Vagina (tissue), 2 donors: Measurements from ENCODE around the gene OR6C3. TPM values are rescaled to one million over a fixed set of nuclear protein-coding genes. Genes with fewer than 3 reads are reported as not detected.

Experiments
- DNase-seq, 2 donors: peaks; one replicate each; pipeline ENCODE4 v3.0.0-alpha.2; 2017; ENCODE audit errors: extremely low spot score in 2 of 2
- H3K27ac ChIP-seq: fragments of 200-600 bp; sonication (generic); one replicate; pipeline ENCODE4 v1.5.1; 2019
- H3K27me3 ChIP-seq: fragments of 200-600 bp; sonication (generic); one replicate; pipeline ENCODE4 v1.5.1; 2019
- H3K36me3 ChIP-seq, 2 donors: fragments of 200-600 bp; sonication (generic); one replicate each; pipeline ENCODE4 v1.5.1; 2017 to 2019
- H3K4me1 ChIP-seq: fragments of 200-600 bp; sonication (generic); one replicate; pipeline ENCODE4 v1.5.1; 2019
- H3K4me3 ChIP-seq, 2 donors: fragments of 200-600 bp; sonication (generic); 1 replicate in 1 of 2; 2 replicates in 1 of 2; pipeline ENCODE4 v1.5.1; 2016 to 2019
- H3K9me3 ChIP-seq: fragments of 200-600 bp; sonication (generic); one replicate; pipeline ENCODE4 v1.5.1; 2019
- POLR2A ChIP-seq, 2 donors: fragments of 450-650 bp; IDR thresholded peaks; one replicate each; pipeline ENCODE4 v1.6.1; 2017; ENCODE audit warnings: antibody characterized with exemption in 2 of 2, mild to moderate bottlenecking in 2 of 2, moderate library complexity in 2 of 2
- POLR2AphosphoS5 ChIP-seq, 2 donors: sonication (generic); formaldehyde crosslinking; IDR thresholded peaks; one replicate each; pipeline ENCODE4 v1.9.0; 2017; ENCODE audit warnings: antibody characterized with exemption in 2 of 2, mild to moderate bottlenecking in 2 of 2, low read depth in 1 of 2; ENCODE audit not compliant: insufficient read depth in 1 of 2
- intact Hi-C: fragments of 100-400 bp; cut with DNase I; formaldehyde crosslinking; loops from one replicate; pipeline ENCODE4 v1.15.1; 2023
- total RNA-seq: library from RNA; depleted of rRNA; stranded (reverse); fragments of >200 nt; gene quantifications from one replicate; pipeline ENCODE4 v1.2.3, GENCODE V29; 2016
- TF ChIP-seq, protein P1 (sequence below), 3 experiments: fragments of 450-650 bp in 2 of 3; fragments of 200-600 bp in 1 of 3; sonication (generic) in 1 of 3; IDR thresholded peaks; one replicate each; pipeline ENCODE4 v1.5.1; 2017 to 2019; ENCODE audit warnings: antibody characterized with exemption in 3 of 3, mild to moderate bottlenecking in 2 of 3, moderate library complexity in 2 of 3

OR6C3 gene
- total RNA-seq, 1 donor from 2014 or later = not detected

DNA sequence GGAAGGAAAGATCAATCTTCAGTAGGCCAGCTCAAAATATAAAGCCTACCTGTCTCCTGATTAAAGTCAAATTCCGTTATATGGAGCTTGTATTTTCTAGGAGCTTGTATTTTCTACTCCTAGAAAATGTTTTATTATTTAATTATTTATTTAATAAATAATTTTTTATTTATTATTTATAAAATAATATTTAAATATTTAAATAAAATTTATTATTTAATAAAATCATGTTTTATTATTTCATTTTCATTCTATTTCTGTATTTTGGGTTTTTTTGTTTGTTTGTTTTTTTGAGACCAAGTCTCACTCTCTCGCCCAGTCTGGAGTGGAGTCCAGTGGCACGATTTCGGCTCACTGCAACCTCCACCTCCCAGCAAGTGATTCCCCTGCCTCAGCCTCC is 42.0 kb downstream of the OR6C3 start:
- intact Hi-C loops = no loop called here
- Histone ChIP-seq H3K27ac (no peak overlapping the region), H3K9me3 (no peaks in the 10 kb centered on the region), H3K4me3 (no peak overlapping the region), H3K4me1 (no peaks in the 10 kb centered on the region), H3K27me3 (no peaks in the 10 kb centered on the region), H3K36me3 (no peaks in the 10 kb centered on the region)
- no peak for DNase-seq
- TF ChIP-seq, protein P1, sequence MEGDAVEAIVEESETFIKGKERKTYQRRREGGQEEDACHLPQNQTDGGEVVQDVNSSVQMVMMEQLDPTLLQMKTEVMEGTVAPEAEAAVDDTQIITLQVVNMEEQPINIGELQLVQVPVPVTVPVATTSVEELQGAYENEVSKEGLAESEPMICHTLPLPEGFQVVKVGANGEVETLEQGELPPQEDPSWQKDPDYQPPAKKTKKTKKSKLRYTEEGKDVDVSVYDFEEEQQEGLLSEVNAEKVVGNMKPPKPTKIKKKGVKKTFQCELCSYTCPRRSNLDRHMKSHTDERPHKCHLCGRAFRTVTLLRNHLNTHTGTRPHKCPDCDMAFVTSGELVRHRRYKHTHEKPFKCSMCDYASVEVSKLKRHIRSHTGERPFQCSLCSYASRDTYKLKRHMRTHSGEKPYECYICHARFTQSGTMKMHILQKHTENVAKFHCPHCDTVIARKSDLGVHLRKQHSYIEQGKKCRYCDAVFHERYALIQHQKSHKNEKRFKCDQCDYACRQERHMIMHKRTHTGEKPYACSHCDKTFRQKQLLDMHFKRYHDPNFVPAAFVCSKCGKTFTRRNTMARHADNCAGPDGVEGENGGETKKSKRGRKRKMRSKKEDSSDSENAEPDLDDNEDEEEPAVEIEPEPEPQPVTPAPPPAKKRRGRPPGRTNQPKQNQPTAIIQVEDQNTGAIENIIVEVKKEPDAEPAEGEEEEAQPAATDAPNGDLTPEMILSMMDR (IDR thresholded peaks at IDR 0.05) = no peak
- TF ChIP-seq POLR2A (IDR thresholded peaks at IDR 0.05) = no peak
- TF ChIP-seq POLR2AphosphoS5 (IDR thresholded peaks at IDR 0.05; ENCODE audit: insufficient read depth in 1 of 2, low read depth in 1 of 2) = no peak

Other genes starting within 250 kb of the OR6C3 start
- gene OR9K2, start 204.3 kb upstream of the OR6C3 start, total RNA-seq = not detected
- not detected for gene OR10A7, start 109.7 kb upstream of the OR6C3 start, total RNA-seq
- gene OR6C74, start 86.1 kb upstream of the OR6C3 start, total RNA-seq = not detected
- not detected for gene OR6C6, start 34.2 kb upstream of the OR6C3 start, total RNA-seq
- gene OR6C1, start 16.4 kb upstream of the OR6C3 start, total RNA-seq = not detected
- gene OR6C75, start 32.2 kb downstream of the OR6C3 start, total RNA-seq = not detected
- gene OR6C65, start 69.8 kb downstream of the OR6C3 start, total RNA-seq = not detected
- gene OR6C76, start 95.5 kb downstream of the OR6C3 start, total RNA-seq = not detected
- not detected for gene OR6C2, start 113.3 kb downstream of the OR6C3 start, total RNA-seq
- gene OR6C70, start 139.4 kb downstream of the OR6C3 start, total RNA-seq = not detected
- gene OR6C68, start 161.6 kb downstream of the OR6C3 start, total RNA-seq = not detected
- gene OR6C4, start 218.9 kb downstream of the OR6C3 start, total RNA-seq = not detected
- not detected for gene OR2AP1, start 241.7 kb downstream of the OR6C3 start, total RNA-seq